Breast epithelium (tissue), 3 donors: ENCODE data around the gene TEX26.

Experiments used
- CTCF ChIP-seq, 3 donors: fragments of 450-650 bp; IDR thresholded peaks; one replicate each; pipeline ENCODE4 v1.5.1; 2016 to 2017; ENCODE audit warnings: antibody characterized with exemption in 3 of 3, mild to moderate bottlenecking in 3 of 3, moderate library complexity in 3 of 3
- POLR2A ChIP-seq: fragments of 450-650 bp; IDR thresholded peaks from one replicate; pipeline ENCODE4 v1.6.1; 2016; ENCODE audit warnings: antibody characterized with exemption, mild to moderate bottlenecking, moderate library complexity
- POLR2AphosphoS5 ChIP-seq, 3 donors: sonication (generic); formaldehyde crosslinking; IDR thresholded peaks; one replicate each; pipeline ENCODE4 v1.6.1; 2017; ENCODE audit warnings: antibody characterized with exemption in 3 of 3

- no peak for TF ChIP-seq POLR2A
- TF ChIP-seq CTCF (IDR thresholded peaks at IDR 0.05): no peak
- TF ChIP-seq POLR2AphosphoS5 (IDR thresholded peaks at IDR 0.05): no peak
Measured at GRCh38 chr13:31012655-31013024, 80.2 kb downstream of the TEX26 start.
